RPMI8226 (cell line): Measurements from ENCODE around the gene RAD51B.

ENCODE experiments used
- DNase-seq: peaks from one replicate; pipeline ENCODE4 v3.0.0-alpha.2; 2015

RAD51B gene

GRCh38 chr14:68550338-68550715 lies 730.7 kb downstream of the RAD51B start:
- no peak for DNase-seq

- DNase-seq = no peak
Measured at GRCh38 chr14:68551045-68551683, 731.6 kb downstream of the RAD51B start.

GRCh38 chr14:68552075-68552474 lies 732.5 kb downstream of the RAD51B start:
- no peak for DNase-seq

GRCh38 chr14:68552602-68553001 lies 733.0 kb downstream of the RAD51B start:
- no peak for DNase-seq

- DNase-seq = no peak
Measured at GRCh38 chr14:68553311-68553710, 733.7 kb downstream of the RAD51B start.

- peak; percentile 50 for DNase-seq
Measured at GRCh38 chr14:68554231-68554630, 734.7 kb downstream of the RAD51B start.

- DNase-seq = no peak
Measured at GRCh38 chr14:68556253-68556652, 736.7 kb downstream of the RAD51B start.

GRCh38 chr14:68557648-68558047 lies 738.1 kb downstream of the RAD51B start:
- DNase-seq = no peak

- DNase-seq = no peak
Measured at GRCh38 chr14:68558096-68558495, 738.5 kb downstream of the RAD51B start.

- DNase-seq = no peak
Measured at GRCh38 chr14:68559949-68560348, 740.4 kb downstream of the RAD51B start.

- DNase-seq = no peak
Measured at GRCh38 chr14:68561531-68562007, 742.0 kb downstream of the RAD51B start.

- no peak for DNase-seq
Measured at GRCh38 chr14:68562911-68563250, 743.3 kb downstream of the RAD51B start.

GRCh38 chr14:68563251-68564131 lies 743.9 kb downstream of the RAD51B start:
- DNase-seq = no peak

- no peak for DNase-seq
Measured at GRCh38 chr14:68564191-68564825, 744.7 kb downstream of the RAD51B start.

GRCh38 chr14:68564826-68565759 lies 745.5 kb downstream of the RAD51B start:
- DNase-seq = no peak

GRCh38 chr14:68566075-68566474 lies 746.5 kb downstream of the RAD51B start:
- no peak for DNase-seq

GRCh38 chr14:68568907-68569897 lies 749.6 kb downstream of the RAD51B start:
- DNase-seq = no peak

- no peak for DNase-seq
Measured at GRCh38 chr14:68569970-68570409, 750.4 kb downstream of the RAD51B start.

- DNase-seq = no peak
Measured at GRCh38 chr14:68571114-68571591, 751.6 kb downstream of the RAD51B start.

- DNase-seq = no peak
Measured at GRCh38 chr14:68571928-68572525, 752.4 kb downstream of the RAD51B start.

GRCh38 chr14:68573126-68573525 lies 753.5 kb downstream of the RAD51B start:
- DNase-seq = no peak
